Measurements from ENCODE around the gene NYNRIN. TPM values are rescaled to one million over a fixed set of nuclear protein-coding genes. Genes with fewer than 3 reads are reported as not detected.

Gene NYNRIN
- total RNA-seq, 4 donors from 2014 or later: 18.5 to 43.6 (median 29.8) TPM

DNA sequence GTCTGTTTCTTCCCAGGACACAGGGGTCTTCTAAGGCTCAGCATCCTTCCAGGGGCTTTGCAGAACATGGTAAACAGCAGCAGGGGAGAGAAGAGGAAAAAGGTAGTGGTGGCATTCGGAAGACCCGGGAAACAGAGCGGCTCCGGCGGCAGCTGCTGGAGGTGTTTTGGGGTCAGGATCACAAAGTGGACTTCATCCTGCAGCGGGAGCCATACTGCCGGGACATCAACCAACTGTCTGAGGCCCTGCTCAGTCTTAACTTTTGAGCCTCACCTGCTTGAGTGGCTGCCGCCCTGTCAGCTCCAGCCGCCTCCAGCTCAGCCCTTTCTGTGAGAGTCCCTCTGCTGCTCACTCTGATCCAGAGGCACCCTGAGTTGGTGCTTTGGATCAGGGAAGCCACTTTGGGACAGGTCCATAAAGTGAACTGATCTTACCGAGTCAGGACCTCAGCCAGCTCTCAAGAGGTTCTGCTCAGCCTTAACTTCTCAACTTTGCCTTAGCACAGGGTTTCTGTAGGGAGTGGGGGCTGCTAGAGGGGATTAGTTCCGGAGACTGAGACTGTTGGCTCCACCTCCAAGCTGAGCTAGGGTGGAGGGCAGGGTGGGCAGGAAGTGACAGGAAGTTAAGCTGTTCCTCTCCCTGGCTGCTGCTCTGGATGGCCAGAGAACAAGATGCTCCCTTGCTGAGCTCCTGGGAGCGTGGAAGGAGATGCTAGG, 38.4 kb downstream of the NYNRIN start:
- H3K27ac ChIP-seq: peak overlapping the region; percentile 29
- WGBS: 72% methylated on average over 9 of the region's 12 CpGs
- peaks cover 79% of the 10 kb centered on the region for H3K36me3 ChIP-seq
- TF ChIP-seq POLR2AphosphoS5 (IDR thresholded peaks at IDR 0.05): no peak
- no peak for TF ChIP-seq EP300 (IDR thresholded peaks at IDR 0.05)
- TF ChIP-seq CTCF (IDR thresholded peaks at IDR 0.05): no peak
- no peak for TF ChIP-seq POLR2A (IDR thresholded peaks at IDR 0.05)
- H3K4me3 ChIP-seq: no peak overlapping the region
- peak in 1 of 2 donors; percentile 60 for DNase-seq (ENCODE audit: low spot score in 2 of 2)
- no peaks in the 10 kb centered on the region for H3K27me3 ChIP-seq
- H3K9me3 ChIP-seq: no peaks in the 10 kb centered on the region
- peaks cover 57% of the 10 kb centered on the region for H3K4me1 ChIP-seq

DNA sequence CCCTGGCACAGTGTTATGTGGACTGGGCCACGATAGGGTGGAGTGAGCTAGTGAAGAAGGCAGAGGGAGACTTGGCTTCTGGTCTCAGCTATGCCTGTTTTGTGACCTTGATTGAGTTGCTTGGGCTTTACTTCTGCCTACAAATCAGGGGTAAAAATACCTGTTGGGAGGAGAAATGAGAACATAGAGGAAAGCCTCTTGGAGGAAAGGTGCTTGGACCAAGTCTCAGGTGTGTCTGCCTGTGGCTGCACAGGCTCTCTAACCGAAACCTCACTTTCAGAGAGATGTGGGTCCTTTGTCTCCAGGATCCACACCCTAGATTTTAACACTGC, 38.9 kb downstream of the NYNRIN start:
- Histone ChIP-seq H3K9me3 (no peaks in the 10 kb centered on the region), H3K36me3 (peaks cover 74% of the 10 kb centered on the region), H3K4me1 (peaks cover 51% of the 10 kb centered on the region), H3K27ac (no peak overlapping the region), H3K27me3 (no peaks in the 10 kb centered on the region), H3K4me3 (no peak overlapping the region)
- DNase-seq (ENCODE audit: low spot score in 2 of 2): no peak
- TF ChIP-seq CTCF (IDR thresholded peaks at IDR 0.05) (no peak), POLR2A (IDR thresholded peaks at IDR 0.05) (no peak), EP300 (IDR thresholded peaks at IDR 0.05) (no peak), POLR2AphosphoS5 (IDR thresholded peaks at IDR 0.05) (no peak)
- 65% methylated on average over 2 of the region's 2 CpGs for WGBS

DNA sequence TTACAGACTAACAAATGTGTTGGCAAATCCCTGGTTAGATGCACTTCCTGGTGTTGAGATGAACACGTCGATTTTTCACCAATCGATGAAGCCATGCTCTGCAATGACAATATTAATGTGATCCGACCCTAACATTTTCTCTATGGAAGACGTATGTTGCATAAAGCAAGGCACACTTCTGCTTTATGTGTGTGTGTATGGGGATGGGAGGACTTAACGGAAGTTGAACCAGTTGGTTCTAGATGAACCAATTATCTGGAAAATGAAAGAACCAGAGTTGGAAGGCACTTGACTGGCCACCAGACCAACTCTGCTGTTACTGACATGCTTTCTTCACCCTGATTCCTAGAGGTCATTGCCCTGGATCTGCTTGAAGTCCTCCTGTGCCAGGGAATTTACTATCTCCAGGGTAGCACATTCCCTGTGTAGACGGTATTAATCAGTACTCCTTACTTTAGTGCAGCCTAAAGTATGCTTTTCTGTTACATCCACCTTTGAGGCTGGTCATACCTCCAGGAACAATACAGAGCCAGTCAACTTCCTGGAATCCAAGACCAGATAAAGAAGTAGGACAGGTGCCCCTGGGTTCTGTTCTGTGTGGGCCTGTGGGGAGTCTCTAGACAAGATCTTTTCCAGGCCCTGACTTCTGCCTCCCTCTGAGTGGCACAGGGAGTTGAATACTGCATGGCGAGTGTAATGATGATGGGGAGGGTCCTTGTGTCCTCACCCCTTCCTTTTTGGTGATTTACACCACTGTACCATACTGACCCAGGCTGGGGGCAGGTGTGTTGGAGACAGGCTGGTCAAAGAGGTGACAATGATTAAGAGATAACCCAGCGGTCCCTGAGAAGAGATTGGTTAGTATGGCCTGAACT, 39.7 kb downstream of the NYNRIN start:
- Histone ChIP-seq H3K27me3 (no peaks in the 10 kb centered on the region), H3K4me3 (no peak overlapping the region), H3K36me3 (peaks cover 66% of the 10 kb centered on the region), H3K27ac (no peak overlapping the region), H3K9me3 (no peaks in the 10 kb centered on the region), H3K4me1 (peaks cover 49% of the 10 kb centered on the region)
- TF ChIP-seq CTCF (IDR thresholded peaks at IDR 0.05): no peak
- TF ChIP-seq POLR2AphosphoS5 (IDR thresholded peaks at IDR 0.05): no peak
- no peak for TF ChIP-seq EP300 (IDR thresholded peaks at IDR 0.05)
- TF ChIP-seq POLR2A (IDR thresholded peaks at IDR 0.05): no peak
- WGBS: 60% methylated on average over 9 of the region's 9 CpGs
- DNase-seq (ENCODE audit: low spot score in 2 of 2): peak in 1 of 2 donors; percentile 52

GRCh38 chr14:24439257-24439656, 40.5 kb downstream of the NYNRIN start:
- Histone ChIP-seq H3K27me3 (no peaks in the 10 kb centered on the region), H3K36me3 (peaks cover 58% of the 10 kb centered on the region), H3K9me3 (no peaks in the 10 kb centered on the region), H3K4me3 (no peak overlapping the region), H3K27ac (no peak overlapping the region), H3K4me1 (peaks cover 51% of the 10 kb centered on the region)
- DNase-seq (ENCODE audit: low spot score in 2 of 2): peak in 1 of 2 donors; percentile 22
- no peak for TF ChIP-seq POLR2A (IDR thresholded peaks at IDR 0.05)
- TF ChIP-seq POLR2AphosphoS5 (IDR thresholded peaks at IDR 0.05): no peak
- no peak for TF ChIP-seq CTCF (IDR thresholded peaks at IDR 0.05)
- TF ChIP-seq EP300 (IDR thresholded peaks at IDR 0.05): no peak
- 39% methylated on average over 1 of the region's 1 CpG for WGBS
